HepG2 (cell line): Measurements from ENCODE around the gene CEP97. TPM values are rescaled to one million over a fixed set of nuclear protein-coding genes. Genes with fewer than 3 reads are reported as not detected.

Experiments
- ATAC-seq: fragments of 200-7000 bp; cut with Tn5 transposase; 3 replicates; pipeline ENCODE4 v1.9.1; 2020; ENCODE audit warnings: mild to moderate bottlenecking, moderate library complexity
- BruUV-seq: library from RNA; stranded (reverse); fragments of 400-500 nt; replicated peaks from 2 replicates; lab custom pipeline; 2021; lab: Mats Ljungman, UMichigan
- CTCF ChIA-PET: fragments of 300-600 bp; formaldehyde crosslinking; extraction: SDS; loops from one replicate; lab custom pipeline; 2021; ENCODE audit warnings: low total read pairs, inconsistent platforms, low intra/inter-chr PET ratio; lab: Yijun Ruan, JAX
- POLR2A ChIA-PET: fragments of 350-600 bp; sonication (Branson Sonifier 250); formaldehyde crosslinking; loops from one replicate; lab custom pipeline; 2020; ENCODE audit warnings: antibody characterized with exemption, inconsistent platforms; lab: Yijun Ruan, JAX
- DNase-seq: peaks from one replicate; pipeline ENCODE4 v3.0.0-alpha.2; 2015; ENCODE audit warnings: low spot score
- FAIRE-seq: peaks from 3 replicates; lab custom pipeline; 2011; peaks lifted over from hg19 to GRCh38; lab: Jason Lieb, UNC
- H2AFZ ChIP-seq: one replicate; pipeline ENCODE4 v1.6.1; 2011; ENCODE audit warnings: low read length, inconsistent platforms
- H3K27ac ChIP-seq: fragments of 300-600 bp; 3 replicates; pipeline ENCODE4 v1.8.0; 2011; ENCODE audit warnings: mixed run types, mild to moderate bottlenecking, mixed read lengths, low read length, inconsistent platforms; ENCODE audit not compliant: insufficient read depth; ENCODE audit errors: extremely low read length
- H3K27me3 ChIP-seq, 2 experiments: fragments of 200-600 bp in 1 of 2; 2 replicates in 1 of 2; 3 replicates in 1 of 2; pipeline versions ENCODE4 v1.6.0 to v1.8.0; 2011; ENCODE audit warnings: low read length in 2 of 2, mild to moderate bottlenecking in 2 of 2, moderate library complexity in 2 of 2, inconsistent platforms in 1 of 2; ENCODE audit not compliant: insufficient read depth in 2 of 2, control insufficient read depth in 1 of 2
- H3K36me3 ChIP-seq, 2 experiments: fragments of 200-600 bp in 1 of 2; replicated peaks in 1 of 2; 2 replicates in 1 of 2; 3 replicates in 1 of 2; pipeline versions ENCODE4 v1.5.1 to v1.8.0; 2011; ENCODE audit warnings: low read length in 2 of 2, inconsistent platforms in 1 of 2; ENCODE audit not compliant: insufficient read depth in 2 of 2, control insufficient read depth in 1 of 2
- H3K4me1 ChIP-seq: 2 replicates; pipeline ENCODE4 v1.5.1; 2012; ENCODE audit warnings: low read length, inconsistent platforms; ENCODE audit not compliant: insufficient read depth
- H3K4me2 ChIP-seq: 2 replicates; pipeline ENCODE4 v1.6.0; 2011; ENCODE audit warnings: low read depth, low read length, inconsistent platforms
- H3K4me3 ChIP-seq, 3 experiments: fragments of 200-600 bp in 1 of 3; sonication (generic), shearing (Covaris generic) in 1 of 3; replicated peaks in 1 of 3; 2 replicates each; pipeline ENCODE4 v1.5.1; 2011 to 2016; ENCODE audit warnings: low read length in 3 of 3, inconsistent platforms in 2 of 3, low read depth in 2 of 3, mild to moderate bottlenecking in 2 of 3, control low read depth in 1 of 3, mixed read lengths in 1 of 3; ENCODE audit not compliant: insufficient read depth in 1 of 3
- H3K79me2 ChIP-seq: one replicate; pipeline ENCODE4 v1.6.1; 2011; ENCODE audit warnings: low read length, inconsistent platforms; ENCODE audit not compliant: insufficient read depth
- H3K9ac ChIP-seq: 2 replicates; pipeline ENCODE4 v1.6.0; 2011; ENCODE audit warnings: mild to moderate bottlenecking, low read depth, low read length, inconsistent platforms; ENCODE audit not compliant: insufficient read depth
- H3K9me3 ChIP-seq: 2 replicates; pipeline ENCODE4 v1.5.1; 2012; ENCODE audit warnings: mild to moderate bottlenecking, low read length
- H4K20me1 ChIP-seq: 2 replicates; pipeline ENCODE4 v1.6.0; 2011; ENCODE audit warnings: inconsistent platforms, mild to moderate bottlenecking, low read length, moderate library complexity; ENCODE audit not compliant: insufficient read depth
- CHD2 ChIP-seq: IDR thresholded peaks from 2 replicates; pipeline ENCODE4 v1.6.1; 2011; ENCODE audit warnings: low read depth, low read length, improper control_type of control experiment
- HNRNPLL ChIP-seq: fragments of 200-400 bp; formaldehyde crosslinking; IDR thresholded peaks from 2 replicates; pipeline ENCODE4 v1.6.1; 2017; ENCODE audit warnings: mild to moderate bottlenecking, low read depth, low read length; ENCODE audit not compliant: poor library complexity, severe bottlenecking
- IKZF5 ChIP-seq: IDR thresholded peaks from 2 replicates; pipeline ENCODE4 v1.6.1; 2018; ENCODE audit warnings: missing genetic modification reagents, mild to moderate bottlenecking, missing compliant biosample characterization
- KLF16 ChIP-seq, 2 experiments: sonication (generic) in 1 of 2; formaldehyde crosslinking in 1 of 2; IDR thresholded peaks; 2 replicates each; pipeline versions ENCODE4 v1.6.1 to v1.8.0; 2016 to 2023; ENCODE audit warnings: missing genetic modification reagents in 2 of 2, missing compliant biosample characterization in 1 of 2
- KMT2A ChIP-seq: sonication (generic); formaldehyde crosslinking; IDR thresholded peaks from 2 replicates; pipeline ENCODE4 v1.4.0; 2020; ENCODE audit warnings: missing genetic modification reagents
- MBD4 ChIP-seq: IDR thresholded peaks from 2 replicates; pipeline ENCODE4 v1.6.1; 2012; ENCODE audit warnings: low read length, inconsistent platforms, borderline replicate concordance
- NR2F1 ChIP-seq, 2 experiments: fragments of 450-650 bp in 1 of 2; formaldehyde crosslinking in 1 of 2; IDR thresholded peaks; 2 replicates each; pipeline versions ENCODE4 v1.5.0 to v1.6.1; 2016 to 2020; ENCODE audit warnings: mild to moderate bottlenecking in 1 of 2, missing compliant biosample characterization in 1 of 2, missing genetic modification reagents in 1 of 2, moderate library complexity in 1 of 2
- POLR2G ChIP-seq: fragments of 200-400 bp; formaldehyde crosslinking; IDR thresholded peaks from 2 replicates; pipeline ENCODE4 v1.6.1; 2018; ENCODE audit warnings: mild to moderate bottlenecking, low read depth, low read length, moderate library complexity
- RNF2 ChIP-seq: fragments of 450-650 bp; conservative IDR thresholded peaks from 2 replicates; pipeline ENCODE4 v1.6.1; 2016; ENCODE audit warnings: low read depth
- SIX1 ChIP-seq: sonication (generic); formaldehyde crosslinking; IDR thresholded peaks from 2 replicates; pipeline ENCODE4 v1.4.0; 2020; ENCODE audit warnings: missing genetic modification reagents, borderline replicate concordance
- STAT6 ChIP-seq: sonication (generic); formaldehyde crosslinking; IDR thresholded peaks from 2 replicates; pipeline ENCODE4 v1.4.0; 2020; ENCODE audit warnings: missing genetic modification reagents, mild to moderate bottlenecking, borderline replicate concordance
- THAP7 ChIP-seq: sonication (generic); formaldehyde crosslinking; IDR thresholded peaks from 2 replicates; pipeline ENCODE4 v1.8.1; 2023; ENCODE audit warnings: mild to moderate bottlenecking, missing genetic modification reagents
- ZBTB38 ChIP-seq: sonication (generic); formaldehyde crosslinking; IDR thresholded peaks from 2 replicates; pipeline ENCODE4 v1.5.1; 2020; ENCODE audit warnings: mild to moderate bottlenecking, missing genetic modification reagents
- ZC3H13 ChIP-seq: sonication (generic); formaldehyde crosslinking; IDR thresholded peaks from 2 replicates; pipeline ENCODE4 v1.8.1; 2023; ENCODE audit warnings: mild to moderate bottlenecking, missing genetic modification reagents, moderate library complexity
- ZFX ChIP-seq: sonication (generic); formaldehyde crosslinking; IDR thresholded peaks from 2 replicates; pipeline ENCODE4 v1.4.0; 2020; ENCODE audit warnings: mild to moderate bottlenecking, low read depth, missing genetic modification reagents, moderate library complexity
- ZNF430 ChIP-seq: sonication (generic); formaldehyde crosslinking; IDR thresholded peaks from 2 replicates; pipeline ENCODE4 v1.9.0; 2021; ENCODE audit warnings: mild to moderate bottlenecking, missing genetic modification reagents
- ZNF432 ChIP-seq: sonication (generic); formaldehyde crosslinking; IDR thresholded peaks from 2 replicates; pipeline ENCODE4 v1.5.0; 2020; ENCODE audit warnings: missing genetic modification reagents, mild to moderate bottlenecking, borderline replicate concordance
- ZNF441 ChIP-seq: sonication (generic); formaldehyde crosslinking; IDR thresholded peaks from 2 replicates; pipeline ENCODE4 v1.7.0; 2021; ENCODE audit warnings: missing genetic modification reagents, borderline replicate concordance
- WGBS: methylation state at CpG from one replicate; pipeline ENCODE4 v1.1.6; 2017; ENCODE audit warnings: low lambda C conversion rate; 5-methylcytosine and 5-hydroxymethylcytosine counted together
- in situ Hi-C: cut with HindIII; loops from 2 replicates; pipeline ENCODE4 v1.10.0; 2017; ENCODE audit warnings: low pct_unique_long_range_greater_than_20kb; ENCODE audit not compliant: extremely low pct_ligation_motif_present
- intact Hi-C: fragments of 100-400 bp; cut with micrococcal nuclease; formaldehyde crosslinking; loops from one replicate; pipeline ENCODE4 v1.10.0; 2022; ENCODE audit not compliant: unreplicated experiment
- polyA plus RNA-seq, 8 experiments: library from polyadenylated mRNA; depleted of rRNA in 3 of 8; stranded (reverse) in 7 of 8; unstranded in 1 of 8; fragments of >200 nt; fragmentation: Illumina TruSeq in 4 of 8; extraction: Trizol in 4 of 8; gene quantifications; 2 replicates each; pipeline versions ENCODE4 v1.2.1 to v1.2.3, GENCODE V29; 2011 to 2016; ENCODE audit warnings: low read depth in 4 of 8, missing spikeins in 1 of 8, mixed read lengths in 1 of 8; ENCODE audit not compliant: insufficient read depth in 1 of 8
- total RNA-seq, 5 experiments: library from RNA; depleted of rRNA; stranded (reverse); fragments of >200 nt; fragmentation: Illumina TruSeq; extraction: Trizol; gene quantifications; 2 replicates each; pipeline ENCODE4 v1.2.3, GENCODE V29; 2016; ENCODE audit warnings: low read depth in 1 of 5

CEP97 gene
- total and polyA plus RNA-seq, 2 of the 13 experiments (the other 11 are each of a cell fraction or from before 2014, with no cell fraction given), result 0.99 to 6.5 TPM

- Histone ChIP-seq H3K27ac (peak overlapping the region; percentile 56), H3K4me2 (peak overlapping the region; percentile 71), H3K9ac (peak overlapping the region; percentile 59), H3K79me2 (peaks cover 37% of the 10 kb centered on the region), H3K9me3 (no peaks in the 10 kb centered on the region), H3K27me3 (no peaks in the 10 kb centered on the region), H2AFZ (no peak overlapping the region), H4K20me1 (peaks cover 23% of the 10 kb centered on the region), H3K4me1 (peaks cover 52% of the 10 kb centered on the region), H3K4me3 (peak overlapping the region; percentile 43 to 94 (median 50)), H3K36me3 (peaks cover 7 to 27% of the 10 kb centered on the region in 2 experiments)
- ATAC-seq, result peak; percentile 4
- in situ Hi-C loops, result no loop called here
- no peak for FAIRE-seq
- POLR2A ChIA-PET, result interaction anchor here (0.9 to 3.7 kb wide), 9 partner anchors 8 to 211 kb away, joined by 3 to 106 read pairs (median 7); partner anchors contain the start of genes CEP97, NFKBIZ, NXPE3 and PCNP
- CTCF ChIA-PET, result no interaction called here
- WGBS, result 44% methylated on average over 16 of the region's 29 CpGs
- intact Hi-C loops, result loop anchor here (1.0 to 2.0 kb wide), 3 partner anchors 9 to 845 kb away; partner anchors contain the start of genes NFKBIZ and RPL24
- TSS peak; percentile 69 for BruUV-seq
- no peak for DNase-seq
- TF ChIP-seq HNRNPLL, result peak; percentile 8
- TF ChIP-seq ZFX (CRISPR knock-in tag), result peak; percentile 9
- no peak for TF ChIP-seq IKZF5
- TF ChIP-seq KLF16 (CRISPR knock-in tag; IDR thresholded peaks at IDR 0.05), result no peak
- TF ChIP-seq RNF2, result no peak
- TF ChIP-seq KMT2A (CRISPR knock-in tag), result no peak
- no peak for TF ChIP-seq NR2F1 (CRISPR knock-in tag; IDR thresholded peaks at IDR 0.05)
- no peak for TF ChIP-seq ZNF432 (CRISPR knock-in tag)
- 0 out of 2 replicates have a peak, but pooled peaks have one; percentile 37 for TF ChIP-seq ZC3H13 (CRISPR knock-in tag)
- TF ChIP-seq ZNF441, result peak; percentile 57; the same call in 1 of the 2 replicates
- TF ChIP-seq SIX1, result no peak
- TF ChIP-seq THAP7 (CRISPR knock-in tag), result no peak
- TF ChIP-seq ZNF430 (CRISPR knock-in tag), result 0 out of 2 replicates have a peak, but pooled peaks have one; percentile 25
- TF ChIP-seq POLR2G, result 0 out of 2 replicates have a peak, but pooled peaks have one; percentile 43
- peak; percentile 50; the same call in 1 of the 2 replicates for TF ChIP-seq ZBTB38 (CRISPR knock-in tag)
- no peak for TF ChIP-seq STAT6
- no peak for TF ChIP-seq CHD2
- TF ChIP-seq MBD4, result 0 out of 2 replicates have a peak, but pooled peaks have one; percentile 35
Observed at GRCh38 chr3:101677436-101678286, 46.8 kb upstream of the CEP97 start.
